ENCODE data around the gene MSMO1.

Gene MSMO1

DNA sequence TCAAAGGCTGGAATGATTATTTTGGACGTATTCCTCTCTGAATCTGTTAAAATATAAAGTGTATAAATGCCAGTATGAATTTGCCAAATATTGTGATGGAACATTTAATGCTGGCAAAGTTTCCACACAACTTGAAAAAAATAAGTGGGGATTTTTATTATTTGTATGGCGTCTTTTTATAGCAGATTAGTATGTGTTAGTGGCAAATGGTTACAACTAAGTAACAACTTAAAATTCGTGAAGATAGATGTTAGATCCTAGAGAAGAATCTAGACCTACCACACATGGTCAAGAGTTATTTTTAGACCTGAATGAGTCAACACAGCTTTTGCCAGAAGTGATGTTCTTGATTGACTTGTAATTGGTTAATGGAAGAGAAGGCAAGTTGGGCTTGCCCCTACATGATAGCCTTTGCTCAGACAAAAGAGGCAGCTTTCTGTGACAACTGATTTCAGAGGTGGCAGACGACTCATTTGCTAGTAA is 56.2 kb downstream of the MSMO1 start:
- no peak for DNase-seq
- Histone ChIP-seq H3K9me3 (ENCODE audit: severe bottlenecking) (no peaks in the 10 kb centered on the region), H3K27me3 (ENCODE audit: insufficient read depth, low read depth, severe bottlenecking) (no peaks in the 10 kb centered on the region), H3K27ac (no peak overlapping the region), H3K36me3 (no peaks in the 10 kb centered on the region), H3K4me3 (ENCODE audit: low read depth, low read length) (no peak overlapping the region)
- no peak for TF ChIP-seq CTCF (IDR thresholded peaks at IDR 0.05; ENCODE audit: low read depth, low read length)

DNA sequence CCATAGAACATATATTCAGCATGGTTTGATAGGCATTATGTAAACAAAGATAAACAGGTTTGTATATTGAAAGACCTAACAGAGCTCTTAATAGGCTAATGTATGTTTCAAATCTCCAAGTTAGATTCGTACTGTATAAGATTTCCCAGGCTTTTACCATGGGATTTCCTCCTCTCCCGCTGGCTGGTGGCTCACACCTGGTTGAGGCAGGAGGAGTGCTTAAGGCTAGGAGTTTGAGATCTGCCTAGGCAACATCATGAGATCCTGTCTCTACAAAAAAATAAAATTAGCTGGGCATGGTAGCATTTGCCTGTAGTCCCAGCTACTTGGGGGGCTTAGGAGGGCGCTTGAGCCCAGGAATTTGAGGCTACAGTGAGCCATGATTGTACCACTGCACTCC is 56.7 kb downstream of the MSMO1 start:
- H3K27me3 ChIP-seq (ENCODE audit: insufficient read depth, low read depth, severe bottlenecking), result no peaks in the 10 kb centered on the region
- no peak overlapping the region for H3K4me3 ChIP-seq (ENCODE audit: low read depth, low read length)
- H3K9me3 ChIP-seq (ENCODE audit: severe bottlenecking), result no peaks in the 10 kb centered on the region
- no peak for DNase-seq
- H3K27ac ChIP-seq, result no peak overlapping the region
- no peaks in the 10 kb centered on the region for H3K36me3 ChIP-seq
- TF ChIP-seq CTCF (IDR thresholded peaks at IDR 0.05; ENCODE audit: low read depth, low read length), result no peak

DNA sequence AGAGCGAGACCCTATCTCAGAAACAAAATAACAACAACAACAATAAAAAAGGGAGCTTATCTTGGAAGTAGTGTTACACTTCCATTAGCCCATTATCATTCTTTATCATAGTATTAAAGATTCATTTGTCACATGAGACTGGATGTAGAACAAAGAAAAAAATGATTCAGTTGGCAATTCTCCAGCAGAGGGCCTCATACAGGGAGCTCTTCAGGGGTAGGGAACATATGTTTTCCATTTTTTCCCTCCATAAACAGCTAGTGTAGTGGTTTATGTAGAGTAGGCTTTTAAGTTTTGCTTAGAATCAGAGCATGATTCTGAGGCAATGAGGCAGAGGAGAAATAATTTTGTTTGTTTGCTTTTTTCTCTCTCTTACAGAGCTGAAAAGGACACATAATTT is 57.1 kb downstream of the MSMO1 start:
- Histone ChIP-seq H3K27me3 (ENCODE audit: insufficient read depth, low read depth, severe bottlenecking) (no peaks in the 10 kb centered on the region), H3K9me3 (ENCODE audit: severe bottlenecking) (no peaks in the 10 kb centered on the region), H3K4me3 (ENCODE audit: low read depth, low read length) (no peak overlapping the region), H3K27ac (no peak overlapping the region), H3K36me3 (no peaks in the 10 kb centered on the region)
- peak; percentile 49 for TF ChIP-seq CTCF (IDR thresholded peaks at IDR 0.05; ENCODE audit: low read depth, low read length)
- no peak for DNase-seq

DNA sequence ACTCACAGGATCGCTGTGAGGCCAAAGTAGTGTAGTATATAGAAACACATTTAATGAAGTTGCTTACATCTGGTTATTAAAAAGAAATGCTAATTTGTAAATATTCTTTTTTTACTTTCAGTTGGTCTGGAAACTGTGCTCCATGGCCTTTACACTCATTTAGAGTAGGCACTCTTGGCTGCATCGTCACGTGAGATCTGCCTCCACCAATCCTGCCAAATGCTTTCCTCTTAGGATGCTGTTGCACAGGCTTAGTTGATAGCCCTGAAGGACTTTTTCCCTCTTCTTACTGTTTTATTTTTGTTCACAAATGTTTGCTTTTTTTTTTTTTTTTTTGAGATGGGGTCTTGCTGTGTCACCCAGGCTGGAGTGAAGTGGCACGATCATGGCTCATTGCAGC is 57.7 kb downstream of the MSMO1 start:
- H3K4me3 ChIP-seq (ENCODE audit: low read depth, low read length), result no peak overlapping the region
- no peaks in the 10 kb centered on the region for H3K9me3 ChIP-seq (ENCODE audit: severe bottlenecking)
- H3K27ac ChIP-seq, result no peak overlapping the region
- TF ChIP-seq CTCF (IDR thresholded peaks at IDR 0.05; ENCODE audit: low read depth, low read length), result no peak
- no peaks in the 10 kb centered on the region for H3K36me3 ChIP-seq
- no peaks in the 10 kb centered on the region for H3K27me3 ChIP-seq (ENCODE audit: insufficient read depth, low read depth, severe bottlenecking)
- DNase-seq, result no peak

- Histone ChIP-seq H3K9me3 (ENCODE audit: severe bottlenecking) (no peaks in the 10 kb centered on the region), H3K27ac (no peak overlapping the region), H3K4me3 (ENCODE audit: low read depth, low read length) (no peak overlapping the region), H3K27me3 (ENCODE audit: insufficient read depth, low read depth, severe bottlenecking) (no peaks in the 10 kb centered on the region), H3K36me3 (no peaks in the 10 kb centered on the region)
- no peak for DNase-seq
- no peak for TF ChIP-seq CTCF (IDR thresholded peaks at IDR 0.05; ENCODE audit: low read depth, low read length)
Measured at GRCh38 chr4:165386328-165386727, 58.9 kb downstream of the MSMO1 start.

DNA sequence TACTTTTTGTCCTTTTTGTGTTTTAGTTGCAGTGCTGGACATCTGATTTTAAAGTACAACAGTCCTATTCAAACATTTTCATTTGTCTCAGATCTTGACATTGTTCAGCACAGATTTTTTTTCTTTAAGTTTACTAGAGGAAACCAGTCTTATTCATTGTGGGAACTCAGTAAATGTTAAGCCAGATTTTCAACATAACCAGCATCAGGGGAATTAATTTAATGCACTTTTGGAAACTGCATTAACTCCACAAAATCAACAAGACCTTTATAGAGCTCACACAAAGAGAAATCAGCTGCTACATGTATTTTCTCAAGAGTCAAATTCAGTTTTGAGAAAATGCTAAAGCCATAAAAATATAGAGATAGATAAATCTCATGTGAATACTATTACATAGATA is 61.3 kb downstream of the MSMO1 start:
- Histone ChIP-seq H3K27ac (no peak overlapping the region), H3K27me3 (ENCODE audit: insufficient read depth, low read depth, severe bottlenecking) (no peaks in the 10 kb centered on the region), H3K4me3 (ENCODE audit: low read depth, low read length) (no peak overlapping the region), H3K36me3 (no peaks in the 10 kb centered on the region), H3K9me3 (ENCODE audit: severe bottlenecking) (no peaks in the 10 kb centered on the region)
- no peak for DNase-seq
- TF ChIP-seq CTCF (IDR thresholded peaks at IDR 0.05; ENCODE audit: low read depth, low read length), result no peak

Measured in WERI-Rb-1 (cell line).